Measurements from ENCODE around the gene PDCD11. TPM values are rescaled to one million over a fixed set of nuclear protein-coding genes. Genes with fewer than 3 reads are reported as not detected.
A peak's percentile ranks its signal among the peaks of the same experiment; 100 is the strongest.

PDCD11 gene
- total RNA-seq, 1 donor, result 33.9 TPM

- TF ChIP-seq CTCF (IDR thresholded peaks at IDR 0.05; ENCODE audit: insufficient read depth, low read length), result no peak
- no peak overlapping the region for H3K4me3 ChIP-seq (ENCODE audit: low read depth, low read length)
- DNase-seq (ENCODE audit: low read depth), result no peak
Observed at GRCh38 chr10:103469201-103469600, 72.8 kb downstream of the PDCD11 start.

GRCh38 chr10:103470761-103471653 is 74.6 kb downstream of the PDCD11 start:
- TF ChIP-seq CTCF (IDR thresholded peaks at IDR 0.05; ENCODE audit: insufficient read depth, low read length), result no peak
- H3K4me3 ChIP-seq (ENCODE audit: low read depth, low read length), result no peak overlapping the region
- DNase-seq (ENCODE audit: low read depth), result peak; percentile 69

GRCh38 chr10:103472005-103472404 is 75.6 kb downstream of the PDCD11 start:
- no peak for DNase-seq (ENCODE audit: low read depth)
- no peak for TF ChIP-seq CTCF (IDR thresholded peaks at IDR 0.05; ENCODE audit: insufficient read depth, low read length)
- no peak overlapping the region for H3K4me3 ChIP-seq (ENCODE audit: low read depth, low read length)

- DNase-seq (ENCODE audit: low read depth), result no peak
- no peak overlapping the region for H3K4me3 ChIP-seq (ENCODE audit: low read depth, low read length)
- TF ChIP-seq CTCF (IDR thresholded peaks at IDR 0.05; ENCODE audit: insufficient read depth, low read length), result no peak
Observed at GRCh38 chr10:103473261-103473671, 76.8 kb downstream of the PDCD11 start.

- no peak for TF ChIP-seq CTCF (IDR thresholded peaks at IDR 0.05; ENCODE audit: insufficient read depth, low read length)
- no peak for DNase-seq (ENCODE audit: low read depth)
- no peak overlapping the region for H3K4me3 ChIP-seq (ENCODE audit: low read depth, low read length)
Observed at GRCh38 chr10:103474077-103474476, 77.7 kb downstream of the PDCD11 start.

GRCh38 chr10:103475437-103475836 is 79.0 kb downstream of the PDCD11 start:
- TF ChIP-seq CTCF (IDR thresholded peaks at IDR 0.05; ENCODE audit: insufficient read depth, low read length), result no peak
- no peak for DNase-seq (ENCODE audit: low read depth)
- no peak overlapping the region for H3K4me3 ChIP-seq (ENCODE audit: low read depth, low read length)
